ENCODE data around the gene SLC16A10.

GRCh38 chr6:111204881-111205280, 117.6 kb downstream of the SLC16A10 start:
- TF ChIP-seq CTCF (IDR thresholded peaks at IDR 0.05) (no peak), POLR2A (IDR thresholded peaks at IDR 0.05) (no peak)
